Stomach (tissue), 9 donors: Measurements from ENCODE around the gene GOLGA1. TPM values are rescaled to one million over a fixed set of nuclear protein-coding genes. Genes with fewer than 3 reads are reported as not detected.
A peak's percentile ranks its signal among the peaks of the same experiment; 100 is the strongest.

ENCODE experiments used
- DNase-seq, 2 donors: peaks; one replicate each; pipeline versions ENCODE4 v3.0.0 to v3.0.0-alpha.2; 2013 to 2019
- H3K27ac ChIP-seq, 5 donors: fragments of 200-600 bp in 4 of 5; sonication (generic) in 4 of 5; one replicate each; pipeline ENCODE4 v1.5.1; 2013 to 2019; ENCODE audit warnings: mild to moderate bottlenecking in 1 of 5, moderate library complexity in 1 of 5
- H3K27me3 ChIP-seq, 3 donors: fragments of 200-600 bp; sonication (generic); one replicate each; pipeline ENCODE4 v1.5.1; 2017 to 2019; ENCODE audit warnings: mixed run types in 1 of 3
- H3K36me3 ChIP-seq, 4 donors: fragments of 200-600 bp; sonication (generic); 1 replicate in 3 of 4; 2 replicates in 1 of 4; pipeline ENCODE4 v1.5.1; 2016 to 2019
- H3K4me1 ChIP-seq, 4 donors: fragments of 200-600 bp; sonication (generic); one replicate each; pipeline ENCODE4 v1.5.1; 2016 to 2019
- H3K4me3 ChIP-seq, 4 donors: fragments of 200-600 bp; sonication (generic) in 3 of 4; one replicate each; pipeline ENCODE4 v1.5.1; 2016 to 2019; ENCODE audit warnings: mild to moderate bottlenecking in 1 of 4
- H3K9me3 ChIP-seq, 4 donors: fragments of 200-600 bp; sonication (generic); one replicate each; pipeline ENCODE4 v1.5.1; 2016 to 2019
- CTCF ChIP-seq, 7 experiments: fragments of 450-650 bp in 4 of 7; fragments of 200-600 bp in 3 of 7; sonication (generic) in 3 of 7; IDR thresholded peaks; one replicate each; pipeline ENCODE4 v1.5.1; 2016 to 2019; ENCODE audit warnings: antibody characterized with exemption in 7 of 7, control low read depth in 2 of 7, mild to moderate bottlenecking in 1 of 7
- EP300 ChIP-seq: sonication (generic); formaldehyde crosslinking; IDR thresholded peaks from one replicate; pipeline ENCODE4 v1.6.1; 2017; ENCODE audit warnings: antibody characterized with exemption
- POLR2A ChIP-seq, 4 donors: fragments of 450-650 bp; IDR thresholded peaks; one replicate each; pipeline ENCODE4 v1.6.1; 2016; ENCODE audit warnings: antibody characterized with exemption in 4 of 4, control low read depth in 2 of 4, mild to moderate bottlenecking in 1 of 4, moderate library complexity in 1 of 4
- POLR2AphosphoS5 ChIP-seq, 3 donors: sonication (generic); formaldehyde crosslinking; IDR thresholded peaks; one replicate each; pipeline ENCODE4 v1.6.1; 2016; ENCODE audit warnings: antibody characterized with exemption in 3 of 3
- WGBS, 5 donors: extraction: QIAGEN DNeasy Blood & Tissue Kit in 3 of 5; methylation state at CpG; one replicate each; pipeline versions ENCODE4 v1.1.5 to v1.1.7; 2013 to 2018; 5-methylcytosine and 5-hydroxymethylcytosine counted together
- intact Hi-C: fragments of 100-400 bp; cut with DNase I; formaldehyde crosslinking; loops from one replicate; pipeline ENCODE4 v1.15.1; 2023; ENCODE audit warnings: low total_unique reads
- polyA plus RNA-seq, 3 donors: library from polyadenylated mRNA; stranded (reverse); fragments of 200-250 nt; gene quantifications; one replicate each; pipeline ENCODE4 v1.2.3, GENCODE V29; 2013
- total RNA-seq, 5 donors: library from RNA; depleted of rRNA; stranded (reverse); fragments of >200 nt; gene quantifications; one replicate each; pipeline versions ENCODE4 v1.1.0 to v1.2.3, GENCODE V29; 2014 to 2016
- donor health status: healthy with polysubstance abuse.
- donor health status: Bipolar disorder and iron deficiency.
- donor health status: healthy.

Gene GOLGA1
- total and polyA plus RNA-seq, 8 donors: 4.1 to 88.4 (median 18.1) TPM

DNA sequence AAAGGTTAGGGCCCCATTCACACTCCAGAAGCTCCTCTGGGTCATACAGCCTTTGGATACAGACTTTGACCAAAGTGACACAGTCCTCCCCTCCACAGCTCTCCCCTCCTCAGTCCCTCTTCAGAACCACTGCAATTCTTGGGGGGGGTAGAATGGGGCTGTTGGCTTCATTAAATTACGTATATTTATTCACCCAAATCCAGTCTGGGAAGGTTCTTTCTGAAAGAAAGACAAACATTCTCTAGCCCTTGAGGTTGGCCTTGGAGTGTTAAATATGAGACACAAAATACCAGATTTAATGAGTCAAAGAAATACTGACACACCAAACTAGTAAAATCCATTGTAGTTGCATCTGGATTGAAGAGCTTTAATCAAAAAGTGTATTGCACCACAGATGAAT, 62.9 kb downstream of the GOLGA1 start:
- TF ChIP-seq CTCF (IDR thresholded peaks at IDR 0.05) (no peak), POLR2AphosphoS5 (IDR thresholded peaks at IDR 0.05) (no peak)
- H3K27me3 ChIP-seq: no peaks in the 10 kb centered on the region
- no peak for DNase-seq
- H3K4me1 ChIP-seq: peaks cover 8 to 15% (median 12%) of the 10 kb centered on the region in 4 donors
- 55 to 80% (median 65%) methylated on average over 1 of the region's 1 CpG for WGBS, 5 donors
- intact Hi-C loops: no loop called here
- no peaks in the 10 kb centered on the region for H3K9me3 ChIP-seq
- no peak overlapping the region for H3K27ac ChIP-seq
- no peak overlapping the region for H3K4me3 ChIP-seq
- peaks cover 64 to 100% (median 99%) of the 10 kb centered on the region in 4 donors for H3K36me3 ChIP-seq

- intact Hi-C loops: no loop called here
- Histone ChIP-seq H3K27ac (no peak overlapping the region), H3K27me3 (no peaks in the 10 kb centered on the region), H3K4me3 (no peak overlapping the region), H3K4me1 (peaks cover 16 to 23% (median 20%) of the 10 kb centered on the region in 4 donors), H3K36me3 (peaks cover 64 to 96% (median 92%) of the 10 kb centered on the region in 4 donors), H3K9me3 (no peaks in the 10 kb centered on the region)
- 78 to 86% (median 79%) methylated on average over 14 of the region's 14 CpGs for WGBS, 5 donors
- no peak for DNase-seq
- TF ChIP-seq POLR2A (IDR thresholded peaks at IDR 0.05) (no peak), EP300 (no peak), CTCF (IDR thresholded peaks at IDR 0.05) (no peak), POLR2AphosphoS5 (IDR thresholded peaks at IDR 0.05) (no peak)
Measured at GRCh38 chr9:124877021-124877782, 63.7 kb downstream of the GOLGA1 start.

GRCh38 chr9:124875501-124875900, 65.4 kb downstream of the GOLGA1 start:
- peaks cover 33 to 40% (median 37%) of the 10 kb centered on the region in 4 donors for H3K4me1 ChIP-seq
- H3K27ac ChIP-seq: no peak overlapping the region
- intact Hi-C loops: no loop called here
- no peaks in the 10 kb centered on the region for H3K27me3 ChIP-seq
- no peak overlapping the region for H3K4me3 ChIP-seq
- H3K36me3 ChIP-seq: peaks cover 51 to 79% (median 75%) of the 10 kb centered on the region in 4 donors
- TF ChIP-seq EP300 (no peak), POLR2A (IDR thresholded peaks at IDR 0.05) (no peak), POLR2AphosphoS5 (IDR thresholded peaks at IDR 0.05) (no peak)
- WGBS, 5 donors: 89 to 95% (median 93%) methylated on average over 6 of the region's 6 CpGs
- no peak for DNase-seq
- no peaks in the 10 kb centered on the region for H3K9me3 ChIP-seq

- intact Hi-C loops: no loop called here
- Histone ChIP-seq H3K27me3 (no peaks in the 10 kb centered on the region), H3K4me1 (peaks cover 45 to 50% (median 47%) of the 10 kb centered on the region in 4 donors), H3K27ac (peak overlapping the region in 2 of 5 donors; percentile 3 to 97), H3K4me3 (peak overlapping the region in 1 of 4 donors; percentile 98), H3K36me3 (peaks cover 44 to 61% (median 57%) of the 10 kb centered on the region in 4 donors), H3K9me3 (no peaks in the 10 kb centered on the region)
- TF ChIP-seq CTCF (IDR thresholded peaks at IDR 0.05): no peak
- no peak for TF ChIP-seq POLR2AphosphoS5 (IDR thresholded peaks at IDR 0.05)
- no peak for TF ChIP-seq POLR2A (IDR thresholded peaks at IDR 0.05)
- TF ChIP-seq EP300: no peak
- DNase-seq: no peak
- 80 to 89% (median 85%) methylated on average over 13 to 14 of the region's 14 CpGs for WGBS, 5 donors
Measured at GRCh38 chr9:124873664-124874063, 67.2 kb downstream of the GOLGA1 start.

DNA sequence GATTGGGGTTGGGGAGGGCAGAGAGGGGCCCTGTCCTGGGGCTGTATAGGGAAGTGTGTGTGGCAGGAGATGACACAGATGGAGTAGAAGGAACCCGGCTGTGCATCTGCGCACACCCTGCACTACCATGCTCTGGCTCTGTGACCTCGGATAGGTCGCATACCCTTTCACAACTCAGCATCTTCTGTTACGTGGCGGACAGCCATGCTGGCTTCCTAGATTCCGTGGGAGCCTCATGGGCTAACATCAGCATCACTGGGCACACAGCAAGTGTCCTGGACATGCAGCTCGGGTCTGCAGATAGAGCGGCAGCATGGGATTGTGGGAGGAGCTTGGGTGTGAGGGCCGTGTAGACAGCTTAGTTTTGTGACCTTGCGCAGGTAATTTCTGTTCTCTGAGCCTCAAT, 69.7 kb downstream of the GOLGA1 start:
- intact Hi-C loops: no loop called here
- peak overlapping the region in 4 of 5 donors; percentile 92 to 99 (median 96) for H3K27ac ChIP-seq
- DNase-seq: no peak
- peak overlapping the region in 3 of 4 donors; percentile 84 to 98 (median 98) for H3K4me3 ChIP-seq
- no peak for TF ChIP-seq CTCF (IDR thresholded peaks at IDR 0.05)
- TF ChIP-seq EP300: no peak
- TF ChIP-seq POLR2A (IDR thresholded peaks at IDR 0.05): no peak
- TF ChIP-seq POLR2AphosphoS5 (IDR thresholded peaks at IDR 0.05): no peak
- WGBS, 5 donors: 70 to 80% (median 77%) methylated on average over 11 of the region's 11 CpGs
- H3K27me3 ChIP-seq: no peaks in the 10 kb centered on the region
- H3K9me3 ChIP-seq: no peaks in the 10 kb centered on the region
- H3K4me1 ChIP-seq: peaks cover 52 to 64% (median 57%) of the 10 kb centered on the region in 4 donors
- H3K36me3 ChIP-seq: peaks cover 26 to 36% (median 32%) of the 10 kb centered on the region in 4 donors
